Keratinocyte (primary cell): Measurements from ENCODE around the gene SACS. TPM values are rescaled to one million over a fixed set of nuclear protein-coding genes. Genes with fewer than 3 reads are reported as not detected.
"Not testable (repeated sequence)": the region's sequence is repeated elsewhere in the genome, so short reads cannot be mapped to it uniquely, and the experiment has no call there.

Source experiments
- DNase-seq: peaks from one replicate; pipeline ENCODE4 v3.0.0-alpha.2; 2011; ENCODE audit warnings: low read depth, missing footprints, low spot score
- FAIRE-seq: peaks from 2 replicates; lab custom pipeline; 2011; peaks lifted over from hg19 to GRCh38; lab: Jason Lieb, UNC
- H2AFZ ChIP-seq: 2 replicates; pipeline ENCODE4 v1.6.0; 2012; ENCODE audit warnings: low read length, control low read depth, inconsistent platforms; ENCODE audit not compliant: control insufficient read depth
- H3K27ac ChIP-seq: 2 replicates; pipeline ENCODE4 v1.5.1; 2011; ENCODE audit warnings: low read length; ENCODE audit not compliant: control insufficient read depth, insufficient read depth
- H3K27me3 ChIP-seq: 3 replicates; pipeline ENCODE4 v1.6.0; 2011; ENCODE audit warnings: low read length; ENCODE audit not compliant: control insufficient read depth, insufficient read depth; ENCODE audit errors: extremely low read depth
- H3K36me3 ChIP-seq, 2 experiments: 2 replicates in 1 of 2; 3 replicates in 1 of 2; pipeline ENCODE4 v1.5.1; 2011; ENCODE audit warnings: low read length in 2 of 2, mild to moderate bottlenecking in 1 of 2; ENCODE audit not compliant: control insufficient read depth in 2 of 2, insufficient read depth in 2 of 2; ENCODE audit errors: extremely low read depth in 1 of 2
- H3K4me1 ChIP-seq: 3 replicates; pipeline ENCODE4 v1.5.1; 2011; ENCODE audit warnings: low read length; ENCODE audit not compliant: control insufficient read depth, insufficient read depth; ENCODE audit errors: extremely low read depth
- H3K4me2 ChIP-seq: 3 replicates; pipeline ENCODE4 v1.6.0; 2011; ENCODE audit warnings: low read depth, low read length; ENCODE audit not compliant: control insufficient read depth, insufficient read depth; ENCODE audit errors: extremely low read depth
- H3K4me3 ChIP-seq, 3 experiments: fragments of 200-600 bp in 1 of 3; sonication (generic) in 1 of 3; 2 replicates in 2 of 3; 3 replicates in 1 of 3; pipeline ENCODE4 v1.5.1; 2011 to 2016; ENCODE audit warnings: low read length in 3 of 3, mild to moderate bottlenecking in 3 of 3, control low read depth in 2 of 3, inconsistent platforms in 1 of 3, low read depth in 1 of 3, mixed read lengths in 1 of 3, mixed run types in 1 of 3, moderate library complexity in 1 of 3; ENCODE audit not compliant: control insufficient read depth in 2 of 3, insufficient read depth in 2 of 3; ENCODE audit errors: extremely low read depth in 1 of 3
- H3K79me2 ChIP-seq: 2 replicates; pipeline ENCODE4 v1.6.0; 2012; ENCODE audit warnings: low read length; ENCODE audit not compliant: control insufficient read depth, insufficient read depth
- H3K9ac ChIP-seq: 3 replicates; pipeline ENCODE4 v1.6.0; 2011; ENCODE audit warnings: low read length; ENCODE audit not compliant: control insufficient read depth, insufficient read depth; ENCODE audit errors: extremely low read depth
- H3K9me1 ChIP-seq: 3 replicates; pipeline ENCODE4 v1.6.0; 2011; ENCODE audit warnings: low read length; ENCODE audit not compliant: control insufficient read depth, insufficient read depth; ENCODE audit errors: extremely low read depth
- H3K9me3 ChIP-seq: 2 replicates; pipeline ENCODE4 v1.5.1; 2012; ENCODE audit warnings: low read depth, low read length; ENCODE audit not compliant: control insufficient read depth
- H4K20me1 ChIP-seq: 3 replicates; pipeline ENCODE4 v1.6.0; 2011; ENCODE audit warnings: low read length; ENCODE audit not compliant: control insufficient read depth, insufficient read depth; ENCODE audit errors: extremely low read depth
- EZH2 ChIP-seq: IDR thresholded peaks from one replicate; pipeline ENCODE4 v1.6.1; 2012; ENCODE audit warnings: inconsistent platforms, mild to moderate bottlenecking, low read length, moderate library complexity
- dilution Hi-C: fragments of 300-500 bp; cut with MboI; formaldehyde crosslinking; loops from one replicate; pipeline ENCODE4 v1.7.0; 2020; ENCODE audit warnings: low sequenced_read_pairs; ENCODE audit not compliant: extremely low pct_ligation_motif_present
- polyA plus RNA-seq, 5 experiments: library from polyadenylated mRNA; depleted of rRNA in 3 of 5; stranded (reverse) in 3 of 5; stranded (forward) in 1 of 5; unstranded in 1 of 5; fragments of >200 nt; gene quantifications; 1 replicate in 1 of 5; 2 replicates in 3 of 5; 3 replicates in 1 of 5; pipeline versions ENCODE4 v1.2.1 to v1.2.3, GENCODE V29; 2011 to 2012; ENCODE audit warnings: missing spikeins in 2 of 5, low read depth in 1 of 5, low replicate concordance in 1 of 5
- TF ChIP-seq, protein P1 (sequence below), 3 experiments: IDR thresholded peaks in 1 of 3; conservative IDR thresholded peaks in 1 of 3; optimal IDR thresholded peaks in 1 of 3; 2 replicates in 2 of 3; 3 replicates in 1 of 3; pipeline versions ENCODE3 to v1.5.1; 2011; ENCODE audit warnings: low read length in 3 of 3, mild to moderate bottlenecking in 3 of 3, moderate library complexity in 2 of 3, control low read depth in 1 of 3, inconsistent platforms in 1 of 3; ENCODE audit not compliant: insufficient read depth in 2 of 3; ENCODE audit errors: extremely low read depth in 1 of 3

The SACS gene
- polyA plus RNA-seq, 1 donor (not counting 4 experiments of a cell fraction or from before 2014, with no cell fraction given) = 13.5 TPM

DNA sequence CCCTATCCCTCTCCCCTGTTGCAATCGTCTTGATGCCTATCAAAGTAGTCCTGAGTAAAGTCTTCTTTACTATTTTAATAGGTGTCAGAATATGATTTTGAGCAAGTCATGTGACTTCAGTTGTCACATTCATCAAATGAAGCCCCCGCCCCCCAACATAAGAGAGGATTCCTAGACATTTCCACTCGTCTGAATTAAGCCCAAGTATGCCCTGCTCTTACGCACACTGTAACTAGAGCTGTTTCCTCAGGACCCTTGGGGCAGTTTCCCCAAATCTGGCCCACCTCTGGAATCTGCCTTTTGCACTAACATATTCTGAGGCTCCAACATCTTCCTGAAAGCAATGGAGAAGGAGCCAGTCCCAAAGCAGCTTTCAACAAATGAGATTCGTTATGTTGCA, 25.5 kb downstream of the SACS start:
- Histone ChIP-seq H3K9me1 (no peaks in the 10 kb centered on the region), H3K27ac (no peak overlapping the region), H2AFZ (no peak overlapping the region), H3K79me2 (no peaks in the 10 kb centered on the region), H3K4me2 (no peak overlapping the region), H3K4me3 (no peak overlapping the region), H3K9me3 (no peaks in the 10 kb centered on the region), H3K36me3 (no peaks in the 10 kb centered on the region), H3K9ac (no peak overlapping the region), H3K27me3 (no peaks in the 10 kb centered on the region), H3K4me1 (no peaks in the 10 kb centered on the region), H4K20me1 (no peaks in the 10 kb centered on the region)
- no peak for FAIRE-seq
- no peak for DNase-seq
- dilution Hi-C loops = no loop called here
- TF ChIP-seq EZH2 = no peak
- TF ChIP-seq, protein P1, sequence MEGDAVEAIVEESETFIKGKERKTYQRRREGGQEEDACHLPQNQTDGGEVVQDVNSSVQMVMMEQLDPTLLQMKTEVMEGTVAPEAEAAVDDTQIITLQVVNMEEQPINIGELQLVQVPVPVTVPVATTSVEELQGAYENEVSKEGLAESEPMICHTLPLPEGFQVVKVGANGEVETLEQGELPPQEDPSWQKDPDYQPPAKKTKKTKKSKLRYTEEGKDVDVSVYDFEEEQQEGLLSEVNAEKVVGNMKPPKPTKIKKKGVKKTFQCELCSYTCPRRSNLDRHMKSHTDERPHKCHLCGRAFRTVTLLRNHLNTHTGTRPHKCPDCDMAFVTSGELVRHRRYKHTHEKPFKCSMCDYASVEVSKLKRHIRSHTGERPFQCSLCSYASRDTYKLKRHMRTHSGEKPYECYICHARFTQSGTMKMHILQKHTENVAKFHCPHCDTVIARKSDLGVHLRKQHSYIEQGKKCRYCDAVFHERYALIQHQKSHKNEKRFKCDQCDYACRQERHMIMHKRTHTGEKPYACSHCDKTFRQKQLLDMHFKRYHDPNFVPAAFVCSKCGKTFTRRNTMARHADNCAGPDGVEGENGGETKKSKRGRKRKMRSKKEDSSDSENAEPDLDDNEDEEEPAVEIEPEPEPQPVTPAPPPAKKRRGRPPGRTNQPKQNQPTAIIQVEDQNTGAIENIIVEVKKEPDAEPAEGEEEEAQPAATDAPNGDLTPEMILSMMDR (optimal IDR thresholded peaks at IDR 0.05 in 1 of 3, IDR thresholded peaks at IDR 0.05 in 1 of 3, conservative IDR thresholded peaks at IDR 0.05 in 1 of 3; ENCODE audit: extremely low read depth in 1 of 3, insufficient read depth in 2 of 3, low read length in 3 of 3) = no peak

DNA sequence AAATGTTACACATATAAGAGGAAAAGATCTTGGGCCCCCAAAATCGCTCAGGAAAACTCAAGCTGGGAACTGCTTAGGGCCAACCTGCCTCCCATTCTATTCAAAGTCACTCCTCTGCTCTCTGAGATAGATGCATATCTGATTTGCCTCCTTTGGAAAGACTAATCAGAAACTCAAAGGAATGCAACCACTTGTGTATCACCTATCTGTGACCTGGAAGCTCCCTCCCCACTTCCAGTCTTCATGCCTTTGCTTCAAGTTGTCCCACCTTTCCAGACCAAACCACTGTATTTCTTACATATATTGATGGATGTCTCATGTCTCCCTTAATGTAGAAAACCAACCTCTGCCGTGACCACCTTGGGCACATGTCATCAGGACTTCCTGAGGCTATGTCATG, 32.3 kb downstream of the SACS start:
- DNase-seq, H3K79me2 ChIP-seq, H3K27ac ChIP-seq, H3K4me3 ChIP-seq, H3K9me3 ChIP-seq, H3K4me1 ChIP-seq, H3K9me1 ChIP-seq, dilution Hi-C loops, FAIRE-seq, H3K36me3 ChIP-seq, H3K4me2 ChIP-seq, H3K27me3 ChIP-seq, H3K9ac ChIP-seq, H2AFZ ChIP-seq, H4K20me1 ChIP-seq: not testable (repeated sequence)

DNA sequence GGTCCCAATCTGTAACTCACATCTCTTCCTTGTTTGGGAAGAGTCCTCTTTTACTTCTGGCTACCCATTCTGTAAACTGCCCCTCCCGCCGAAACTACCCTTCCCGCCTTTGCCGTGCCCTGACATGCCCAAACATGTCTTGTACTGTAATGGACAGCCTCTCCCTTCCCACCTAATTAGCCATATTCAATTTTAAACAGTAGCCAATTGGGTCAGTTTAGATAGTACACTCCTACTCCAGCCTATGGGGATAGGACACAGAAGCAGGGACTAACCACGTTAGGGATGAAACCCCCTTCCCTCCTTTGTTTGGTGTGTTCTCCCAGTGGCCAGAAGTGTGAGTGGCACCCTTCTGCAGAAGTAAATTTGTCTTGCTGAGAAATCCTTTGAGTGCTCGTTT, 34.2 kb downstream of the SACS start:
- H4K20me1 ChIP-seq = no peaks in the 10 kb centered on the region
- DNase-seq = no peak
- H3K27ac ChIP-seq = no peak overlapping the region
- TF ChIP-seq, protein P1 (optimal IDR thresholded peaks at IDR 0.05 in 1 of 3, IDR thresholded peaks at IDR 0.05 in 1 of 3, conservative IDR thresholded peaks at IDR 0.05 in 1 of 3; ENCODE audit: extremely low read depth in 1 of 3, insufficient read depth in 2 of 3, low read length in 3 of 3) = no peak
- TF ChIP-seq EZH2 = no peak
- H3K36me3 ChIP-seq = no peaks in the 10 kb centered on the region
- H3K4me3 ChIP-seq = no peak overlapping the region
- no peaks in the 10 kb centered on the region for H3K9me1 ChIP-seq
- H2AFZ ChIP-seq = peak overlapping the region; percentile 22
- H3K4me2 ChIP-seq = no peak overlapping the region
- dilution Hi-C loops = no loop called here
- no peaks in the 10 kb centered on the region for H3K27me3 ChIP-seq
- H3K9ac ChIP-seq = no peak overlapping the region
- no peaks in the 10 kb centered on the region for H3K79me2 ChIP-seq
- peaks cover 4% of the 10 kb centered on the region for H3K9me3 ChIP-seq
- FAIRE-seq = no peak
- no peaks in the 10 kb centered on the region for H3K4me1 ChIP-seq
